Myometrial cell (primary cell): ENCODE measurements around the gene AP2M1. TPM values are rescaled to one million over a fixed set of nuclear protein-coding genes. Genes with fewer than 3 reads are reported as not detected.

Experiments used
- total RNA-seq: library from RNA; depleted of rRNA; stranded (reverse); fragments of >200 nt; gene quantifications from 2 replicates; pipeline ENCODE4 v1.2.3, GENCODE V29; 2015

Gene AP2M1
- 603 and 645 TPM in 2 replicates for total RNA-seq

GRCh38 chr3:184174646-184175492 lies at the start of gene AP2M1:
AP2M1 (plus strand) TSS chr3:184174855; CDS start chr3:184176994, 2,139 bp downstream.

GRCh38 chr3:184135149-184135910 lies 39.3 kb upstream of the AP2M1 start, which contains the start of gene EIF2B5:
EIF2B5 (plus strand) TSS chr3:184135358; CDS start chr3:184135386, 28 bp downstream.

GRCh38 chr3:184154885-184155643 lies 19.6 kb upstream of the AP2M1 start, which contains the start of gene DVL3:
DVL3 (plus strand) TSS chr3:184155377; CDS start chr3:184155636, 259 bp downstream.

GRCh38 chr3:184186184-184186901 lies 11.7 kb downstream of the AP2M1 start, which contains the start of gene ABCF3:
ABCF3 (plus strand) TSS chr3:184186199; CDS start chr3:184186208, 9 bp downstream.

GRCh38 chr3:184229394-184230080 lies 54.9 kb downstream of the AP2M1 start, which contains the start of gene VWA5B2:
VWA5B2 (plus strand) TSS chr3:184229585; CDS start chr3:184230529, 944 bp downstream.

Other genes with a start within 250 kb of the AP2M1 start
- 7.3 and 9.2 TPM in 2 replicates for gene ABCC5, start 157.0 kb upstream of the AP2M1 start, total RNA-seq
- not detected in 2 replicates for gene HTR3D, start 143.1 kb upstream of the AP2M1 start, total RNA-seq
- not detected in 2 replicates for gene HTR3C, start 121.8 kb upstream of the AP2M1 start, total RNA-seq
- gene HTR3E, start 77.8 kb upstream of the AP2M1 start, total RNA-seq, result not detected in 2 replicates
- gene EIF2B5, start 39.5 kb upstream of the AP2M1 start, total RNA-seq, result 19.9 and 20.4 TPM in 2 replicates
- gene DVL3, start 19.5 kb upstream of the AP2M1 start, total RNA-seq, result 25.9 and 41.8 TPM in 2 replicates
- 38.5 and 39.5 TPM in 2 replicates for gene ABCF3, start 11.3 kb downstream of the AP2M1 start, total RNA-seq
- not detected in 2 replicates for gene VWA5B2, start 54.7 kb downstream of the AP2M1 start, total RNA-seq
- 45.8 and 59.9 TPM in 2 replicates for gene ALG3, start 74.1 kb downstream of the AP2M1 start, total RNA-seq
- gene EEF1AKMT4, start 74.8 kb downstream of the AP2M1 start, total RNA-seq, result 5.3 and 5.5 TPM in 2 replicates
- not detected in 2 replicates for gene CAMK2N2, start 86.7 kb downstream of the AP2M1 start, total RNA-seq
- gene ECE2, start 101.2 kb downstream of the AP2M1 start, total RNA-seq, result not detected in 2 replicates
- gene PSMD2, start 124.4 kb downstream of the AP2M1 start, total RNA-seq, result 686 and 752 TPM in 2 replicates
- gene EIF4G1, start 139.8 kb downstream of the AP2M1 start, total RNA-seq, result 414 and 466 TPM in 2 replicates
- 21.9 and 34.2 TPM in 2 replicates for gene FAM131A, start 162.7 kb downstream of the AP2M1 start, total RNA-seq
- gene CLCN2, start 186.8 kb downstream of the AP2M1 start, total RNA-seq, result 4.6 and 6.3 TPM in 2 replicates
- gene POLR2H, start 186.9 kb downstream of the AP2M1 start, total RNA-seq, result 65.7 and 76.4 TPM in 2 replicates
- gene THPO, start 203.4 kb downstream of the AP2M1 start, total RNA-seq, result not detected in 2 replicates
- gene CHRD, start 205.2 kb downstream of the AP2M1 start, total RNA-seq, result 1.1 and 10.7 TPM in 2 replicates